Peyer's patch (tissue), 4 donors: ENCODE data around the gene NAALAD2.

Experiments used
- POLR2A ChIP-seq, 2 donors: fragments of 450-650 bp; IDR thresholded peaks; one replicate each; pipeline ENCODE4 v1.5.1; 2017; ENCODE audit warnings: antibody characterized with exemption in 2 of 2, mild to moderate bottlenecking in 2 of 2, moderate library complexity in 2 of 2
- TF ChIP-seq, protein P1 (sequence below), 6 experiments: fragments of 450-650 bp in 4 of 6; fragments of 200-600 bp in 2 of 6; sonication (generic) in 1 of 6; IDR thresholded peaks; one replicate each; pipeline ENCODE4 v1.5.1; 2017 to 2019; ENCODE audit warnings: antibody characterized with exemption in 6 of 6, mild to moderate bottlenecking in 3 of 6, moderate library complexity in 1 of 6

- TF ChIP-seq, protein P1, sequence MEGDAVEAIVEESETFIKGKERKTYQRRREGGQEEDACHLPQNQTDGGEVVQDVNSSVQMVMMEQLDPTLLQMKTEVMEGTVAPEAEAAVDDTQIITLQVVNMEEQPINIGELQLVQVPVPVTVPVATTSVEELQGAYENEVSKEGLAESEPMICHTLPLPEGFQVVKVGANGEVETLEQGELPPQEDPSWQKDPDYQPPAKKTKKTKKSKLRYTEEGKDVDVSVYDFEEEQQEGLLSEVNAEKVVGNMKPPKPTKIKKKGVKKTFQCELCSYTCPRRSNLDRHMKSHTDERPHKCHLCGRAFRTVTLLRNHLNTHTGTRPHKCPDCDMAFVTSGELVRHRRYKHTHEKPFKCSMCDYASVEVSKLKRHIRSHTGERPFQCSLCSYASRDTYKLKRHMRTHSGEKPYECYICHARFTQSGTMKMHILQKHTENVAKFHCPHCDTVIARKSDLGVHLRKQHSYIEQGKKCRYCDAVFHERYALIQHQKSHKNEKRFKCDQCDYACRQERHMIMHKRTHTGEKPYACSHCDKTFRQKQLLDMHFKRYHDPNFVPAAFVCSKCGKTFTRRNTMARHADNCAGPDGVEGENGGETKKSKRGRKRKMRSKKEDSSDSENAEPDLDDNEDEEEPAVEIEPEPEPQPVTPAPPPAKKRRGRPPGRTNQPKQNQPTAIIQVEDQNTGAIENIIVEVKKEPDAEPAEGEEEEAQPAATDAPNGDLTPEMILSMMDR (IDR thresholded peaks at IDR 0.05) = no peak
- no peak for TF ChIP-seq POLR2A (IDR thresholded peaks at IDR 0.05)
These were observed 58.6 kb downstream of the NAALAD2 start for GRCh38 chr11:90192869-90193582.
